ENCODE results near the gene SFTA2. TPM values are rescaled to one million over a fixed set of nuclear protein-coding genes. Genes with fewer than 3 reads are reported as not detected.

SFTA2 gene
- not detected in 2 replicates for total RNA-seq

GRCh38 chr6:30931969-30932645 is at the start of gene SFTA2:
Gene SFTA2, minus strand, starts transcription at chr6:30932170. Its CDS starts 74 bp downstream, at chr6:30932096.

GRCh38 chr6:30940361-30940986 is 8.5 kb upstream of the SFTA2 start, which contains the start of gene MUCL3:
Gene MUCL3, plus strand, starts transcription at chr6:30940973. Its CDS starts 27 bp downstream, at chr6:30941000.

GRCh38 chr6:30914076-30914853 is 17.7 kb downstream of the SFTA2 start, which contains the start of gene VARS2:
Gene VARS2, plus strand, starts transcription at chr6:30914238. Its CDS starts 599 bp downstream, at chr6:30914837.

GRCh38 chr6:30907758-30908591 is 24.0 kb downstream of the SFTA2 start, which contains the start of gene GTF2H4:
Gene GTF2H4, plus strand, starts transcription at chr6:30908207.

GRCh38 chr6:30883685-30884520 is 48.1 kb downstream of the SFTA2 start, which contains the start of gene DDR1:
Gene DDR1, plus strand, starts transcription at chr6:30884519. Its CDS starts 4,211 bp downstream, at chr6:30888730.

Small RNA genes lying within 50 kb of the gene (small RNA-seq; reads per million reads assigned to genes)
- not detected for gene RF00019

Other genes starting within 250 kb of the SFTA2 start
- gene PPP1R18, start 245.5 kb downstream of the SFTA2 start, total RNA-seq, result 95.6 and 113 TPM in 2 replicates
- 2.9 and 5.1 TPM in 2 replicates for gene NRM, start 241.2 kb downstream of the SFTA2 start, total RNA-seq
- gene MDC1, start 214.9 kb downstream of the SFTA2 start, total RNA-seq, result 6.5 and 8.5 TPM in 2 replicates
- gene TUBB, start 211.8 kb downstream of the SFTA2 start, total RNA-seq, result 662 and 771 TPM in 2 replicates
- 125 and 132 TPM in 2 replicates for gene FLOT1, start 189.5 kb downstream of the SFTA2 start, total RNA-seq
- gene IER3, start 187.6 kb downstream of the SFTA2 start, total RNA-seq, result 50.6 and 67.5 TPM in 2 replicates
- gene DDR1, start 47.7 kb downstream of the SFTA2 start, total RNA-seq, result 13.8 and 15.5 TPM in 2 replicates
- gene GTF2H4, start 24.0 kb downstream of the SFTA2 start, total RNA-seq, result 10.1 and 11.8 TPM in 2 replicates
- 21.7 and 24.8 TPM in 2 replicates for gene VARS2, start 17.9 kb downstream of the SFTA2 start, total RNA-seq
- gene MUCL3, start 8.8 kb upstream of the SFTA2 start, total RNA-seq, result not detected in 2 replicates
- gene MUC21, start 51.5 kb upstream of the SFTA2 start, total RNA-seq, result not detected in 2 replicates
- not detected in 2 replicates for gene MUC22, start 78.3 kb upstream of the SFTA2 start, total RNA-seq
- not detected in 2 replicates for gene C6orf15, start 180.4 kb upstream of the SFTA2 start, total RNA-seq
- gene PSORS1C1, start 182.6 kb upstream of the SFTA2 start, total RNA-seq, result 1.6 and 2.7 TPM in 2 replicates
- gene CDSN, start 188.3 kb upstream of the SFTA2 start, total RNA-seq, result not detected in 2 replicates
- gene PSORS1C2, start 206.9 kb upstream of the SFTA2 start, total RNA-seq, result not detected in 2 replicates
- 15.7 and 17.0 TPM in 2 replicates for gene CCHCR1, start 225.6 kb upstream of the SFTA2 start, total RNA-seq
- gene TCF19, start 226.4 kb upstream of the SFTA2 start, total RNA-seq, result 4.5 and 5.0 TPM in 2 replicates
- gene POU5F1, start 238.5 kb upstream of the SFTA2 start, total RNA-seq, result 0.61 TPM in 1 of 2 replicates, not detected in the other